HepG2 (cell line): ENCODE data around the gene DGUOK. TPM values are rescaled to one million over a fixed set of nuclear protein-coding genes. Genes with fewer than 3 reads are reported as not detected.

Source experiments
- ATAC-seq: fragments of 200-7000 bp; cut with Tn5 transposase; 3 replicates; pipeline ENCODE4 v1.9.1; 2020; ENCODE audit warnings: mild to moderate bottlenecking, moderate library complexity
- BruUV-seq: library from RNA; stranded (reverse); fragments of 400-500 nt; replicated peaks from 2 replicates; lab custom pipeline; 2021; lab: Mats Ljungman, UMichigan
- CTCF ChIA-PET: fragments of 300-600 bp; formaldehyde crosslinking; extraction: SDS; loops from one replicate; lab custom pipeline; 2021; ENCODE audit warnings: low total read pairs, inconsistent platforms, low intra/inter-chr PET ratio; lab: Yijun Ruan, JAX
- POLR2A ChIA-PET: fragments of 350-600 bp; sonication (Branson Sonifier 250); formaldehyde crosslinking; loops from one replicate; lab custom pipeline; 2020; ENCODE audit warnings: antibody characterized with exemption, inconsistent platforms; lab: Yijun Ruan, JAX
- DNase-seq: peaks from one replicate; pipeline ENCODE4 v3.0.0-alpha.2; 2015; ENCODE audit warnings: low spot score
- FAIRE-seq: peaks from 3 replicates; lab custom pipeline; 2011; peaks lifted over from hg19 to GRCh38; lab: Jason Lieb, UNC
- H2AFZ ChIP-seq: one replicate; pipeline ENCODE4 v1.6.1; 2011; ENCODE audit warnings: low read length, inconsistent platforms
- H3K27ac ChIP-seq: fragments of 300-600 bp; 3 replicates; pipeline ENCODE4 v1.8.0; 2011; ENCODE audit warnings: mixed run types, mild to moderate bottlenecking, mixed read lengths, low read length, inconsistent platforms; ENCODE audit not compliant: insufficient read depth; ENCODE audit errors: extremely low read length
- H3K27me3 ChIP-seq, 2 experiments: fragments of 200-600 bp in 1 of 2; 2 replicates in 1 of 2; 3 replicates in 1 of 2; pipeline versions ENCODE4 v1.6.0 to v1.8.0; 2011; ENCODE audit warnings: low read length in 2 of 2, mild to moderate bottlenecking in 2 of 2, moderate library complexity in 2 of 2, inconsistent platforms in 1 of 2; ENCODE audit not compliant: insufficient read depth in 2 of 2, control insufficient read depth in 1 of 2
- H3K36me3 ChIP-seq, 2 experiments: fragments of 200-600 bp in 1 of 2; replicated peaks in 1 of 2; 2 replicates in 1 of 2; 3 replicates in 1 of 2; pipeline versions ENCODE4 v1.5.1 to v1.8.0; 2011; ENCODE audit warnings: low read length in 2 of 2, inconsistent platforms in 1 of 2; ENCODE audit not compliant: insufficient read depth in 2 of 2, control insufficient read depth in 1 of 2
- H3K4me1 ChIP-seq: 2 replicates; pipeline ENCODE4 v1.5.1; 2012; ENCODE audit warnings: low read length, inconsistent platforms; ENCODE audit not compliant: insufficient read depth
- H3K4me2 ChIP-seq: 2 replicates; pipeline ENCODE4 v1.6.0; 2011; ENCODE audit warnings: low read depth, low read length, inconsistent platforms
- H3K4me3 ChIP-seq, 3 experiments: fragments of 200-600 bp in 1 of 3; sonication (generic), shearing (Covaris generic) in 1 of 3; replicated peaks in 1 of 3; 2 replicates each; pipeline ENCODE4 v1.5.1; 2011 to 2016; ENCODE audit warnings: low read length in 3 of 3, inconsistent platforms in 2 of 3, low read depth in 2 of 3, mild to moderate bottlenecking in 2 of 3, control low read depth in 1 of 3, mixed read lengths in 1 of 3; ENCODE audit not compliant: insufficient read depth in 1 of 3
- H3K79me2 ChIP-seq: one replicate; pipeline ENCODE4 v1.6.1; 2011; ENCODE audit warnings: low read length, inconsistent platforms; ENCODE audit not compliant: insufficient read depth
- H3K9ac ChIP-seq: 2 replicates; pipeline ENCODE4 v1.6.0; 2011; ENCODE audit warnings: mild to moderate bottlenecking, low read depth, low read length, inconsistent platforms; ENCODE audit not compliant: insufficient read depth
- H3K9me3 ChIP-seq: 2 replicates; pipeline ENCODE4 v1.5.1; 2012; ENCODE audit warnings: mild to moderate bottlenecking, low read length
- H4K20me1 ChIP-seq: 2 replicates; pipeline ENCODE4 v1.6.0; 2011; ENCODE audit warnings: inconsistent platforms, mild to moderate bottlenecking, low read length, moderate library complexity; ENCODE audit not compliant: insufficient read depth
- IKZF4 ChIP-seq: sonication (generic); formaldehyde crosslinking; IDR thresholded peaks from 2 replicates; pipeline ENCODE4 v1.5.1; 2020; ENCODE audit warnings: borderline replicate concordance, mild to moderate bottlenecking, low read depth, missing genetic modification reagents; ENCODE audit errors: not compliant biosample characterization
- KDM6A ChIP-seq: IDR thresholded peaks from 2 replicates; pipeline ENCODE4 v1.6.1; 2016; ENCODE audit warnings: low read depth
- NFYC ChIP-seq: IDR thresholded peaks from 2 replicates; pipeline ENCODE4 v1.6.1; 2016; ENCODE audit warnings: missing genetic modification reagents, missing compliant biosample characterization
- NR2F6 ChIP-seq, 2 experiments: IDR thresholded peaks; 2 replicates each; pipeline ENCODE4 v1.6.1; 2016; ENCODE audit warnings: antibody characterized with exemption in 1 of 2, mild to moderate bottlenecking in 1 of 2
- TAF15 ChIP-seq: fragments of 200-400 bp; formaldehyde crosslinking; IDR thresholded peaks from one replicate; pipeline ENCODE4 v1.6.1; 2018; ENCODE audit warnings: mild to moderate bottlenecking, low read depth, low read length; ENCODE audit not compliant: poor library complexity, severe bottlenecking
- ZNF431 ChIP-seq: sonication (generic); formaldehyde crosslinking; IDR thresholded peaks from 2 replicates; pipeline ENCODE4 v1.9.0; 2022; ENCODE audit warnings: missing genetic modification reagents, low read depth, mild to moderate bottlenecking, borderline replicate concordance
- ZNF446 ChIP-seq: sonication (generic); formaldehyde crosslinking; IDR thresholded peaks from 2 replicates; pipeline ENCODE4 v1.5.0; 2020; ENCODE audit warnings: mild to moderate bottlenecking, missing genetic modification reagents
- ZNF788 ChIP-seq: sonication (generic); formaldehyde crosslinking; IDR thresholded peaks from 2 replicates; pipeline ENCODE4 v1.5.0; 2020; ENCODE audit warnings: mild to moderate bottlenecking, missing genetic modification reagents, borderline replicate concordance
- ZSCAN20 ChIP-seq: sonication (generic); formaldehyde crosslinking; IDR thresholded peaks from 2 replicates; pipeline ENCODE4 v1.4.0; 2020; ENCODE audit warnings: missing genetic modification reagents, mild to moderate bottlenecking, borderline replicate concordance
- ZSCAN31 ChIP-seq: sonication (generic); formaldehyde crosslinking; IDR thresholded peaks from 2 replicates; pipeline ENCODE4 v1.5.0; 2020; ENCODE audit warnings: low read depth, mild to moderate bottlenecking, missing genetic modification reagents
- WGBS: methylation state at CpG from one replicate; pipeline ENCODE4 v1.1.6; 2017; ENCODE audit warnings: low lambda C conversion rate; 5-methylcytosine and 5-hydroxymethylcytosine counted together
- in situ Hi-C: cut with HindIII; loops from 2 replicates; pipeline ENCODE4 v1.10.0; 2017; ENCODE audit warnings: low pct_unique_long_range_greater_than_20kb; ENCODE audit not compliant: extremely low pct_ligation_motif_present
- intact Hi-C: fragments of 100-400 bp; cut with micrococcal nuclease; formaldehyde crosslinking; loops from one replicate; pipeline ENCODE4 v1.10.0; 2022; ENCODE audit not compliant: unreplicated experiment
- polyA plus RNA-seq, 8 experiments: library from polyadenylated mRNA; depleted of rRNA in 3 of 8; stranded (reverse) in 7 of 8; unstranded in 1 of 8; fragments of >200 nt; fragmentation: Illumina TruSeq in 4 of 8; extraction: Trizol in 4 of 8; gene quantifications; 2 replicates each; pipeline versions ENCODE4 v1.2.1 to v1.2.3, GENCODE V29; 2011 to 2016; ENCODE audit warnings: low read depth in 4 of 8, missing spikeins in 1 of 8, mixed read lengths in 1 of 8; ENCODE audit not compliant: insufficient read depth in 1 of 8
- total RNA-seq, 5 experiments: library from RNA; depleted of rRNA; stranded (reverse); fragments of >200 nt; fragmentation: Illumina TruSeq; extraction: Trizol; gene quantifications; 2 replicates each; pipeline ENCODE4 v1.2.3, GENCODE V29; 2016; ENCODE audit warnings: low read depth in 1 of 5
- TF ChIP-seq, protein P1 (sequence below): sonication (generic); formaldehyde crosslinking; IDR thresholded peaks from 2 replicates; pipeline ENCODE4; 2020; ENCODE audit warnings: missing genetic modification reagents, mild to moderate bottlenecking, borderline replicate concordance
- TF ChIP-seq, protein P2 (sequence below): sonication (generic); formaldehyde crosslinking; IDR thresholded peaks from 2 replicates; pipeline ENCODE4 v1.4.0; 2020; ENCODE audit warnings: mild to moderate bottlenecking, missing genetic modification reagents

DGUOK gene
- total and polyA plus RNA-seq, 2 of the 13 experiments (the other 11 are each of a cell fraction or from before 2014, with no cell fraction given), result 105 to 137 TPM

DNA sequence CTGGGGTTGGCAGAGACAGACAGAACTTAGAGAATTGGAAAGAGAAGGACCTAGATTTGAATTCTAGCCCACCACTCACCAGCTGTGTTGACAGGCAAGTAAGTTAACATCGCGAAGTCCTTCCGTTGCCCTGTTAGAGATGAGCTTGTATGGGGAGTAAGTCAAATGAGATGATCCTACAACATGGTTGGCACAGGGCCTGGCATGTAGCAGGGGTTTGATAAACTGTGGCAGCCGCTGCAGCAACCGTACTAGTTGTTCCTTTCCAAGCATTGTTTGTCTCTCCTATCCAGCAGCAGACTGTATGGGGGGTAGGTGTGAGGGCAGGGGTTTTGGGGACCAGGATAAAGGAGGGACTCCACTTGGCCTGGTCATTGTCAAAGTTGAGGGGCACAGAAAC lies 74.0 kb downstream of the DGUOK start:
- Histone ChIP-seq H3K4me3 (no peak overlapping the region), H3K79me2 (peaks cover 48% of the 10 kb centered on the region), H2AFZ (no peak overlapping the region), H3K4me1 (peaks cover 28% of the 10 kb centered on the region), H3K27ac (no peak overlapping the region), H3K27me3 (no peaks in the 10 kb centered on the region), H3K36me3 (peaks cover 13 to 44% of the 10 kb centered on the region in 2 experiments; a peak in 4 of 5 replicates), H3K9me3 (no peaks in the 10 kb centered on the region), H3K4me2 (no peak overlapping the region), H3K9ac (no peak overlapping the region), H4K20me1 (peaks cover 24% of the 10 kb centered on the region; the same call in 1 of the 2 replicates)
- in situ Hi-C loops, result no loop called here
- ATAC-seq (no peak), FAIRE-seq (no peak), DNase-seq (no peak)
- intact Hi-C loops, result no loop called here
- BruUV-seq, result no TSS peak
- ChIA-PET CTCF (no interaction called here), POLR2A (interaction anchor here (2.3 kb wide), 1 partner anchor 13 kb away, joined by 12 read pairs; no protein-coding TSS in a partner anchor)
- 97% methylated on average over 5 of the region's 5 CpGs for WGBS
- TF ChIP-seq ZSCAN31 (CRISPR knock-in tag) (no peak), IKZF4 (no peak), ZNF788 (CRISPR knock-in tag) (no peak), TAF15 (no peak), NFYC (CRISPR knock-in tag) (no peak), ZNF431 (CRISPR knock-in tag) (no peak)
- TF ChIP-seq, all 625 proteins: peak for 0

DNA sequence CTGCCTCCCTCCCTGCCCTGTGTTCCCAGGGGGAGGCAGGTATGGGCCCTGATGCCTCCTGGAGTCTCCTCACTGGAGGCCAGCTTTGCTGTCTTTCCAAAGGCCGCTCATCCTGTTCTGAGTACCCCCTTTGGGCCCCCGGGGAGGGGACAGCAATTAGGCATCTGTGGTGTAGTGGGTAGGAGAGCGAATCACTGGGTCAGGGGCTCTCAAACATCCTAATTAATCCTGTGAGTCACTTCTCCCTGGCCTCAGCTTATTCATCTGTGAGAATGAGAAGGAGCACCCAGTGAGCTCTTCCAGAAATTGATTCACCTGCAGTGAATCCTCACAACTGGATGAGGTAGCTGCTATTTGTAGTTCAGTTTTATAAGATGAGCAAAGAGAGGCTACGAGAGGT lies 74.4 kb downstream of the DGUOK start:
- no peak for ATAC-seq
- POLR2A ChIA-PET, result interaction anchor here (2.3 kb wide), 1 partner anchor 13 kb away, joined by 12 read pairs; no protein-coding TSS in a partner anchor
- TF ChIP-seq ZSCAN20 (CRISPR knock-in tag) (no peak), ZNF446 (CRISPR knock-in tag) (no peak), KDM6A (CRISPR knock-in tag) (no peak), NR2F6 (IDR thresholded peaks at IDR 0.05) (no peak), NR2F6 (CRISPR knock-in tag; IDR thresholded peaks at IDR 0.05) (no peak)
- TF ChIP-seq, protein P1, sequence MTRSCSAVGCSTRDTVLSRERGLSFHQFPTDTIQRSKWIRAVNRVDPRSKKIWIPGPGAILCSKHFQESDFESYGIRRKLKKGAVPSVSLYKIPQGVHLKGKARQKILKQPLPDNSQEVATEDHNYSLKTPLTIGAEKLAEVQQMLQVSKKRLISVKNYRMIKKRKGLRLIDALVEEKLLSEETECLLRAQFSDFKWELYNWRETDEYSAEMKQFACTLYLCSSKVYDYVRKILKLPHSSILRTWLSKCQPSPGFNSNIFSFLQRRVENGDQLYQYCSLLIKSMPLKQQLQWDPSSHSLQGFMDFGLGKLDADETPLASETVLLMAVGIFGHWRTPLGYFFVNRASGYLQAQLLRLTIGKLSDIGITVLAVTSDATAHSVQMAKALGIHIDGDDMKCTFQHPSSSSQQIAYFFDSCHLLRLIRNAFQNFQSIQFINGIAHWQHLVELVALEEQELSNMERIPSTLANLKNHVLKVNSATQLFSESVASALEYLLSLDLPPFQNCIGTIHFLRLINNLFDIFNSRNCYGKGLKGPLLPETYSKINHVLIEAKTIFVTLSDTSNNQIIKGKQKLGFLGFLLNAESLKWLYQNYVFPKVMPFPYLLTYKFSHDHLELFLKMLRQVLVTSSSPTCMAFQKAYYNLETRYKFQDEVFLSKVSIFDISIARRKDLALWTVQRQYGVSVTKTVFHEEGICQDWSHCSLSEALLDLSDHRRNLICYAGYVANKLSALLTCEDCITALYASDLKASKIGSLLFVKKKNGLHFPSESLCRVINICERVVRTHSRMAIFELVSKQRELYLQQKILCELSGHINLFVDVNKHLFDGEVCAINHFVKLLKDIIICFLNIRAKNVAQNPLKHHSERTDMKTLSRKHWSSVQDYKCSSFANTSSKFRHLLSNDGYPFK, result no peak
- TF ChIP-seq, protein P2, sequence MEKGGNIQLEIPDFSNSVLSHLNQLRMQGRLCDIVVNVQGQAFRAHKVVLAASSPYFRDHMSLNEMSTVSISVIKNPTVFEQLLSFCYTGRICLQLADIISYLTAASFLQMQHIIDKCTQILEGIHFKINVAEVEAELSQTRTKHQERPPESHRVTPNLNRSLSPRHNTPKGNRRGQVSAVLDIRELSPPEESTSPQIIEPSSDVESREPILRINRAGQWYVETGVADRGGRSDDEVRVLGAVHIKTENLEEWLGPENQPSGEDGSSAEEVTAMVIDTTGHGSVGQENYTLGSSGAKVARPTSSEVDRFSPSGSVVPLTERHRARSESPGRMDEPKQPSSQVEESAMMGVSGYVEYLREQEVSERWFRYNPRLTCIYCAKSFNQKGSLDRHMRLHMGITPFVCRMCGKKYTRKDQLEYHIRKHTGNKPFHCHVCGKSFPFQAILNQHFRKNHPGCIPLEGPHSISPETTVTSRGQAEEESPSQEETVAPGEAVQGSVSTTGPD (CRISPR knock-in tag), result no peak

More for the DNA sequence above, 74.4 kb downstream of the DGUOK start:
- H2AFZ ChIP-seq, result no peak overlapping the region
- peaks cover 28% of the 10 kb centered on the region for H3K4me1 ChIP-seq
- intact Hi-C loops, result no loop called here
- peaks cover 24% of the 10 kb centered on the region; the same call in 1 of the 2 replicates for H4K20me1 ChIP-seq
- BruUV-seq, result no TSS peak
- CTCF ChIA-PET, result no interaction called here
- H3K4me3 ChIP-seq, result no peak overlapping the region
- 83% methylated on average over 4 of the region's 4 CpGs for WGBS
- no peak overlapping the region for H3K4me2 ChIP-seq
- H3K9me3 ChIP-seq, result no peaks in the 10 kb centered on the region
- peaks cover 10 to 49% of the 10 kb centered on the region in 2 experiments for H3K36me3 ChIP-seq
- in situ Hi-C loops, result no loop called here
- H3K9ac ChIP-seq, result no peak overlapping the region
- DNase-seq (no peak), FAIRE-seq (no peak)
- H3K79me2 ChIP-seq, result peaks cover 44% of the 10 kb centered on the region
- no peak overlapping the region for H3K27ac ChIP-seq
- H3K27me3 ChIP-seq, result no peaks in the 10 kb centered on the region
